ENCODE results near the gene SPIRE1.

- TF ChIP-seq, protein P1, sequence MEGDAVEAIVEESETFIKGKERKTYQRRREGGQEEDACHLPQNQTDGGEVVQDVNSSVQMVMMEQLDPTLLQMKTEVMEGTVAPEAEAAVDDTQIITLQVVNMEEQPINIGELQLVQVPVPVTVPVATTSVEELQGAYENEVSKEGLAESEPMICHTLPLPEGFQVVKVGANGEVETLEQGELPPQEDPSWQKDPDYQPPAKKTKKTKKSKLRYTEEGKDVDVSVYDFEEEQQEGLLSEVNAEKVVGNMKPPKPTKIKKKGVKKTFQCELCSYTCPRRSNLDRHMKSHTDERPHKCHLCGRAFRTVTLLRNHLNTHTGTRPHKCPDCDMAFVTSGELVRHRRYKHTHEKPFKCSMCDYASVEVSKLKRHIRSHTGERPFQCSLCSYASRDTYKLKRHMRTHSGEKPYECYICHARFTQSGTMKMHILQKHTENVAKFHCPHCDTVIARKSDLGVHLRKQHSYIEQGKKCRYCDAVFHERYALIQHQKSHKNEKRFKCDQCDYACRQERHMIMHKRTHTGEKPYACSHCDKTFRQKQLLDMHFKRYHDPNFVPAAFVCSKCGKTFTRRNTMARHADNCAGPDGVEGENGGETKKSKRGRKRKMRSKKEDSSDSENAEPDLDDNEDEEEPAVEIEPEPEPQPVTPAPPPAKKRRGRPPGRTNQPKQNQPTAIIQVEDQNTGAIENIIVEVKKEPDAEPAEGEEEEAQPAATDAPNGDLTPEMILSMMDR (conservative IDR thresholded peaks at IDR 0.05; ENCODE audit: low read length) = no peak
- 0 out of 2 replicates have a peak, but pooled peaks have one; percentile 71 for TF ChIP-seq EZH2phosphoT487 (IDR thresholded peaks at IDR 0.05; ENCODE audit: borderline replicate concordance, low read depth, low read length)
These were observed 1.3 kb downstream of the SPIRE1 start for GRCh38 chr18:12656605-12656937.
